Neural crest cell (in vitro differentiated cells): ENCODE data around the gene DNAH17. TPM values are rescaled to one million over a fixed set of nuclear protein-coding genes. Genes with fewer than 3 reads are reported as not detected.

Experiments
- DNase-seq: peaks from one replicate; pipeline ENCODE4 v3.0.0; 2021; ENCODE audit warnings: low read depth, mixed read lengths, low spot score
- H3K27ac Mint-ChIP-seq: one replicate; pipeline ENCODE4 v1.8.0; 2021; ENCODE audit warnings: mild to moderate bottlenecking, mixed read lengths; ENCODE audit not compliant: unreplicated experiment
- H3K27me3 Mint-ChIP-seq: 2 replicates; pipeline ENCODE4 v1.8.0; 2021; ENCODE audit warnings: low read depth, mild to moderate bottlenecking, mixed read lengths
- H3K36me3 Mint-ChIP-seq: 2 replicates; pipeline ENCODE4 v1.8.0; 2021; ENCODE audit warnings: low read depth, mild to moderate bottlenecking, mixed read lengths
- H3K4me1 Mint-ChIP-seq: 2 replicates; pipeline ENCODE4 v1.8.0; 2021; ENCODE audit warnings: mixed read lengths
- H3K4me3 Mint-ChIP-seq: one replicate; pipeline ENCODE4 v1.8.0; 2021; ENCODE audit warnings: mild to moderate bottlenecking, mixed read lengths
- H3K9me3 Mint-ChIP-seq: 2 replicates; pipeline ENCODE4 v1.8.0; 2021; ENCODE audit warnings: mixed read lengths
- CTCF ChIP-seq: fragments of 200-600 bp; sonication (generic); conservative IDR thresholded peaks from 2 replicates; pipeline ENCODE4 v1.5.0; 2021; ENCODE audit warnings: antibody characterized with exemption, mild to moderate bottlenecking
- total RNA-seq: library from RNA; stranded (reverse); gene quantifications from 2 replicates; pipeline ENCODE4 v1.2.1, GENCODE V29; 2021

Gene DNAH17
- total RNA-seq, 1 donor from 2014 or later, result 0.09 TPM

GRCh38 chr17:78486228-78486802 is 90.9 kb downstream of the DNAH17 start:
- Mint-ChIP-seq H3K27ac (peak overlapping the region; percentile 57), H3K27me3 (peaks cover 17% of the 10 kb centered on the region), H3K4me1 (no peaks in the 10 kb centered on the region), H3K9me3 (no peaks in the 10 kb centered on the region), H3K36me3 (no peaks in the 10 kb centered on the region), H3K4me3 (no peak overlapping the region)
- no peak for TF ChIP-seq CTCF
- DNase-seq, result no peak

- Mint-ChIP-seq H3K4me3 (no peak overlapping the region), H3K27ac (no peak overlapping the region), H3K36me3 (no peaks in the 10 kb centered on the region), H3K27me3 (peaks cover 17% of the 10 kb centered on the region), H3K4me1 (no peaks in the 10 kb centered on the region), H3K9me3 (no peaks in the 10 kb centered on the region)
- no peak for TF ChIP-seq CTCF
- DNase-seq, result no peak
Measured at GRCh38 chr17:78485290-78486168, 91.7 kb downstream of the DNAH17 start.

GRCh38 chr17:78484271-78485246 is 92.6 kb downstream of the DNAH17 start:
- TF ChIP-seq CTCF, result no peak
- Mint-ChIP-seq H3K4me3 (no peak overlapping the region), H3K9me3 (no peaks in the 10 kb centered on the region), H3K27me3 (peaks cover 17% of the 10 kb centered on the region), H3K27ac (no peak overlapping the region), H3K36me3 (no peaks in the 10 kb centered on the region), H3K4me1 (no peaks in the 10 kb centered on the region)
- peak; percentile 18 for DNase-seq

GRCh38 chr17:78479369-78479768 is 97.8 kb downstream of the DNAH17 start:
- H3K4me1 Mint-ChIP-seq, result no peaks in the 10 kb centered on the region
- TF ChIP-seq CTCF, result no peak
- H3K9me3 Mint-ChIP-seq, result no peaks in the 10 kb centered on the region
- DNase-seq, result no peak
- H3K36me3 Mint-ChIP-seq, result no peaks in the 10 kb centered on the region
- H3K27ac Mint-ChIP-seq, result no peak overlapping the region
- H3K27me3 Mint-ChIP-seq, result peaks cover 7% of the 10 kb centered on the region
- no peak overlapping the region for H3K4me3 Mint-ChIP-seq

- no peaks in the 10 kb centered on the region for H3K4me1 Mint-ChIP-seq
- H3K4me3 Mint-ChIP-seq, result no peak overlapping the region
- H3K27ac Mint-ChIP-seq, result no peak overlapping the region
- peaks cover 3% of the 10 kb centered on the region for H3K27me3 Mint-ChIP-seq
- H3K9me3 Mint-ChIP-seq, result no peaks in the 10 kb centered on the region
- no peak for DNase-seq
- H3K36me3 Mint-ChIP-seq, result no peaks in the 10 kb centered on the region
- no peak for TF ChIP-seq CTCF
Measured at GRCh38 chr17:78478757-78479297, 98.4 kb downstream of the DNAH17 start.
